K562 (cell line): ENCODE data around the gene ETNK2. TPM values are rescaled to one million over a fixed set of nuclear protein-coding genes. Genes with fewer than 3 reads are reported as not detected.

Experiments
- ATAC-seq: fragments of 200-7000 bp; cut with Tn5 transposase; 3 replicates; pipeline ENCODE4 v1.9.1; 2020; ENCODE audit warnings: moderate library complexity
- BruUV-seq: library from RNA; stranded (reverse); fragments of 400-500 nt; replicated peaks from 2 replicates; lab custom pipeline; 2021; lab: Mats Ljungman, UMichigan
- CTCF ChIA-PET: fragments of 300-600 bp; formaldehyde crosslinking; extraction: SDS; loops from one replicate; lab custom pipeline; 2021; ENCODE audit warnings: low intra/inter-chr PET ratio; lab: Yijun Ruan, JAX
- POLR2A ChIA-PET: fragments of 300-600, 350-650 bp; sonication (Branson Sonifier 250); formaldehyde crosslinking; extraction: SDS; loops from one replicate; lab custom pipeline; 2021; ENCODE audit warnings: antibody characterized with exemption, inconsistent platforms; lab: Yijun Ruan, JAX
- DNase-seq, 4 experiments: peaks; one replicate each; pipeline versions ENCODE4 v3.0.0 to v3.0.0-alpha.2; 2011 to 2018; ENCODE audit warnings: low spot score in 3 of 4, mixed read lengths in 3 of 4; ENCODE audit errors: extremely low read depth in 1 of 4
- FAIRE-seq: peaks from 2 replicates; lab custom pipeline; 2011; peaks lifted over from hg19 to GRCh38; lab: Jason Lieb, UNC
- H2AFZ ChIP-seq: 2 replicates; pipeline ENCODE4 v1.6.0; 2011; ENCODE audit warnings: low read depth, low read length, control low read depth, inconsistent platforms
- H3K27ac ChIP-seq: fragments of 200-600 bp; 3 replicates; pipeline ENCODE4 v1.8.0; 2011; ENCODE audit warnings: low read depth, mild to moderate bottlenecking, control low read depth, inconsistent platforms, low read length, moderate library complexity, mixed read lengths; ENCODE audit errors: extremely low read depth
- H3K27me3 ChIP-seq, 2 experiments: fragments of 300-600 bp in 1 of 2; 2 replicates in 1 of 2; 3 replicates in 1 of 2; pipeline versions ENCODE4 v1.6.0 to v1.8.0; 2011; ENCODE audit warnings: inconsistent platforms in 2 of 2, low read length in 2 of 2, mild to moderate bottlenecking in 1 of 2, mixed read lengths in 1 of 2, moderate library complexity in 1 of 2; ENCODE audit not compliant: control insufficient read depth in 2 of 2, insufficient read depth in 2 of 2
- H3K36me3 ChIP-seq: fragments of 300-600 bp; 3 replicates; pipeline ENCODE4 v1.8.0; 2011; ENCODE audit warnings: mild to moderate bottlenecking, low read length, inconsistent platforms; ENCODE audit not compliant: control insufficient read depth, insufficient read depth
- H3K4me1 ChIP-seq, 2 experiments: fragments of 200-600 bp in 1 of 2; replicated peaks in 1 of 2; 2 replicates in 1 of 2; 3 replicates in 1 of 2; pipeline versions ENCODE4 v1.5.1 to v1.8.0; 2011; ENCODE audit warnings: inconsistent platforms in 2 of 2, low read length in 2 of 2, mild to moderate bottlenecking in 1 of 2, mixed read lengths in 1 of 2, moderate library complexity in 1 of 2; ENCODE audit not compliant: control insufficient read depth in 2 of 2, insufficient read depth in 2 of 2
- H3K4me2 ChIP-seq: 2 replicates; pipeline ENCODE4 v1.6.1; 2011; ENCODE audit warnings: low read length, control low read depth, inconsistent platforms, mixed read lengths; ENCODE audit not compliant: insufficient read depth
- H3K4me3 ChIP-seq: fragments of 200-600 bp; sonication (generic), shearing (Covaris generic); 2 replicates; pipeline ENCODE4 v1.5.1; 2016; ENCODE audit warnings: control low read depth, inconsistent platforms
- H3K79me2 ChIP-seq: fragments of 200-600 bp; 3 replicates; pipeline ENCODE4 v1.8.0; 2011; ENCODE audit warnings: low read length, inconsistent platforms; ENCODE audit not compliant: control insufficient read depth, insufficient read depth
- H3K9ac ChIP-seq, 2 experiments: 2 replicates each; pipeline versions ENCODE4 v1.6.0 to v1.6.1; 2011; ENCODE audit warnings: low read depth in 2 of 2, low read length in 2 of 2, control low read depth in 1 of 2, inconsistent platforms in 1 of 2, mild to moderate bottlenecking in 1 of 2, mixed read lengths in 1 of 2; ENCODE audit not compliant: insufficient read depth in 1 of 2
- H3K9me1 ChIP-seq: one replicate; pipeline ENCODE4 v1.6.0; 2011; ENCODE audit warnings: inconsistent platforms, mild to moderate bottlenecking, low read length, moderate library complexity; ENCODE audit not compliant: control insufficient read depth, insufficient read depth
- H3K9me3 ChIP-seq: replicated peaks from 2 replicates; pipeline ENCODE4 v1.5.1; 2011; ENCODE audit warnings: low read depth, low read length, inconsistent platforms; ENCODE audit not compliant: control insufficient read depth, insufficient read depth
- H4K20me1 ChIP-seq: replicated peaks from 2 replicates; pipeline ENCODE4 v1.6.1; 2011; ENCODE audit warnings: low read length, inconsistent platforms, mixed read lengths; ENCODE audit not compliant: control insufficient read depth, insufficient read depth
- BCL6 ChIP-seq: fragments of 250-450 bp; sonication (Bioruptor Pico); IDR thresholded peaks from 2 replicates; pipeline ENCODE4 v1.4.0; 2020
- CREB1 ChIP-seq, 2 experiments: sonication (generic) in 1 of 2; formaldehyde crosslinking in 1 of 2; IDR thresholded peaks; 2 replicates each; pipeline versions ENCODE4 v1.6.1 to v1.8.0; 2012 to 2022; ENCODE audit warnings: inconsistent platforms in 1 of 2, mild to moderate bottlenecking in 1 of 2, missing genetic modification reagents in 1 of 2, moderate library complexity in 1 of 2
- ELF1 ChIP-seq: fragments of 200-800 bp; sonication (Bioruptor generic); IDR thresholded peaks from 2 replicates; pipeline ENCODE4 v1.6.1; 2016; ENCODE audit warnings: missing genetic modification characterization, missing compliant biosample characterization
- HLTF ChIP-seq: fragments of 450-650 bp; IDR thresholded peaks from 2 replicates; pipeline ENCODE4 v1.6.1; 2016
- HNRNPUL1 ChIP-seq: fragments of 200-400 bp; formaldehyde crosslinking; IDR thresholded peaks from 2 replicates; pipeline ENCODE4 v1.6.1; 2017; ENCODE audit warnings: low read length
- KAT2B ChIP-seq: IDR thresholded peaks from one replicate; pipeline ENCODE4 v1.6.1; 2012; ENCODE audit warnings: low read depth, mild to moderate bottlenecking, control low read depth, inconsistent platforms, low read length, moderate library complexity
- L3MBTL2 ChIP-seq: fragments of 450-650 bp; IDR thresholded peaks from 2 replicates; pipeline ENCODE4 v1.6.1; 2016; ENCODE audit warnings: mild to moderate bottlenecking, moderate library complexity
- MTA1 ChIP-seq: fragments of 450-650 bp; IDR thresholded peaks from 2 replicates; pipeline ENCODE4 v1.6.1; 2017; ENCODE audit warnings: borderline replicate concordance
- NR2C2 ChIP-seq, 2 experiments: fragments of 200-800 bp in 1 of 2; sonication (Bioruptor generic) in 1 of 2; sonication (generic) in 1 of 2; formaldehyde crosslinking in 1 of 2; IDR thresholded peaks; 2 replicates each; pipeline versions ENCODE4 v1.6.1 to v1.8.0; 2016 to 2022; ENCODE audit warnings: mild to moderate bottlenecking in 1 of 2, missing compliant biosample characterization in 1 of 2, missing genetic modification characterization in 1 of 2, missing genetic modification reagents in 1 of 2
- SMAD4 ChIP-seq: fragments of 250-450 bp; sonication (Bioruptor Pico); conservative IDR thresholded peaks from 2 replicates; pipeline ENCODE4 v1.8.0; 2021; ENCODE audit warnings: inconsistent platforms, mild to moderate bottlenecking, moderate library complexity
- SNRNP70 ChIP-seq: fragments of 200-400 bp; formaldehyde crosslinking; optimal IDR thresholded peaks from 2 replicates; pipeline ENCODE3; 2017; ENCODE audit warnings: low read depth, low read length
- ZNF449 ChIP-seq: fragments of 250-450 bp; sonication (Bioruptor Pico); IDR thresholded peaks from 2 replicates; pipeline ENCODE4 v1.8.0; 2022; ENCODE audit warnings: moderate library complexity, mild to moderate bottlenecking, inconsistent platforms
- ZNF589 ChIP-seq: fragments of 200-800 bp; sonication (Bioruptor generic); IDR thresholded peaks from 2 replicates; pipeline ENCODE4 v1.6.1; 2016; ENCODE audit warnings: low read depth, missing genetic modification characterization, missing compliant biosample characterization
- WGBS: fragments of 100-300 bp; shearing (Covaris generic); methylation state at CpG from one replicate; pipeline ENCODE4 v1.1.6; 2016; ENCODE audit warnings: low coverage, mixed read lengths; ENCODE audit not compliant: insufficient coverage; ENCODE audit errors: missing lambda C conversion rate; 5-methylcytosine and 5-hydroxymethylcytosine counted together
- in situ Hi-C: fragments of 300-500 bp; cut with MboI; formaldehyde crosslinking; loops from 4 replicates; pipeline ENCODE4 v1.15.0; 2018; ENCODE audit warnings: inconsistent platforms, mixed read lengths
- intact Hi-C: fragments of 100-400 bp; cut with micrococcal nuclease; formaldehyde crosslinking; loops from 2 replicates; pipeline ENCODE4 v1.14.2; 2022
- polyA plus RNA-seq, 8 experiments: library from polyadenylated mRNA; depleted of rRNA in 4 of 8; stranded (reverse) in 5 of 8; unstranded in 3 of 8; fragments of >200 nt; fragmentation: Nextera tagmentation in 2 of 8; fragmentation: Illumina TruSeq in 1 of 8; extraction: Ambion mirVana in 2 of 8; extraction: Trizol in 1 of 8; gene quantifications; 2 replicates each; pipeline versions ENCODE4 v1.2.1 to v1.2.3, GENCODE V29; 2011 to 2014; ENCODE audit warnings: inconsistent platforms in 1 of 8, missing spikeins in 1 of 8
- total RNA-seq, 7 experiments: library from RNA; depleted of rRNA in 6 of 7; stranded (reverse); fragments of >200 nt in 6 of 7; fragmentation: Illumina TruSeq in 2 of 7; extraction: Trizol in 2 of 7; gene quantifications; 2 replicates each; pipeline versions ENCODE4 v1.2.1 to v1.2.3, GENCODE V29; 2011 to 2021; ENCODE audit warnings: low replicate concordance in 1 of 7

ETNK2 gene
- total and polyA plus RNA-seq, 9 of the 15 experiments (the other 6 are each of a cell fraction or from before 2014, with no cell fraction given) = 0.03 to 0.38 (median 0.13) TPM; not detected in 4

GRCh38 chr1:204186597-204186996, 34.8 kb upstream of the ETNK2 start (continued):
- 0 out of 2 replicates have a peak, but pooled peaks have one; percentile 30 for TF ChIP-seq ZNF589
- no peak for TF ChIP-seq CREB1 (IDR thresholded peaks at IDR 0.05)
- TF ChIP-seq CREB1 (CRISPR knock-in tag; IDR thresholded peaks at IDR 0.05) = no peak
- TF ChIP-seq ELF1 (tag) = no peak
- no peak for TF ChIP-seq HNRNPUL1

GRCh38 chr1:204181116-204181515, 29.3 kb upstream of the ETNK2 start:
- no peak for TF ChIP-seq BCL6
- TF ChIP-seq ZNF449 (CRISPR knock-in tag) = no peak
- no peak for TF ChIP-seq KAT2B
- no peak for TF ChIP-seq HLTF
- TF ChIP-seq SMAD4 (CRISPR knock-in tag) = no peak
- no peak for TF ChIP-seq SNRNP70
- no peak for TF ChIP-seq MTA1
- TF ChIP-seq NR2C2 (CRISPR knock-in tag; IDR thresholded peaks at IDR 0.05) = no peak
- TF ChIP-seq NR2C2 (tag; IDR thresholded peaks at IDR 0.05) = no peak
- TF ChIP-seq L3MBTL2 = no peak
- ATAC-seq = no peak
- FAIRE-seq = peak; percentile 52
- ChIA-PET CTCF (no interaction called here), POLR2A (no interaction called here)
- Histone ChIP-seq H4K20me1 (no peaks in the 10 kb centered on the region), H3K9me3 (no peaks in the 10 kb centered on the region), H2AFZ (no peak overlapping the region), H3K9me1 (no peaks in the 10 kb centered on the region), H3K9ac (no peak overlapping the region), H3K4me3 (no peak overlapping the region), H3K27ac (no peak overlapping the region), H3K4me1 (peaks cover 18 to 27% of the 10 kb centered on the region in 2 experiments; a peak in 4 of 5 replicates), H3K27me3 (peaks cover 0 to 15% of the 10 kb centered on the region in 2 experiments; a peak in 2 of 5 replicates), H3K36me3 (no peaks in the 10 kb centered on the region), H3K4me2 (no peak overlapping the region), H3K79me2 (no peaks in the 10 kb centered on the region)
- DNase-seq = no peak
- intact Hi-C loops = no loop called here
- 0% methylated on average over 1 of the region's 1 CpG for WGBS
- in situ Hi-C loops = no loop called here
- BruUV-seq = no TSS peak
